Measurements from ENCODE around the gene TMEM130.

Gene TMEM130

GRCh38 chr7:98805956-98806838 lies 63.6 kb downstream of the TMEM130 start:
- DNase-seq, result peak; percentile 5

GRCh38 chr7:98802781-98803110 lies 67.1 kb downstream of the TMEM130 start:
- no peak for DNase-seq

- DNase-seq, result peak; percentile 62
Observed at GRCh38 chr7:98802088-98802780, 67.6 kb downstream of the TMEM130 start.

GRCh38 chr7:98800996-98801395 lies 68.8 kb downstream of the TMEM130 start:
- DNase-seq, result no peak

- no peak for DNase-seq
Observed at GRCh38 chr7:98797150-98797549, 72.7 kb downstream of the TMEM130 start.
